ENCODE data around the gene ADAMTS10.
"Not testable (repeated sequence)": the region's sequence is repeated elsewhere in the genome, so short reads cannot be mapped to it uniquely, and the experiment has no call there.

ADAMTS10 gene

GRCh38 chr19:8610041-8610935 is at the start of gene ADAMTS10:
ADAMTS10 (minus strand) TSS chr19:8610715; CDS start chr19:8605710, 5,005 bp downstream.
- DNase-seq (ENCODE audit: low spot score) (no peak), FAIRE-seq (no peak)

GRCh38 chr19:8659905-8660304 is 49.4 kb upstream of the ADAMTS10 start:
- no peak for DNase-seq (ENCODE audit: low spot score)
- no peak for FAIRE-seq

- DNase-seq (ENCODE audit: low spot score) (no peak), FAIRE-seq (no peak)
Measured at GRCh38 chr19:8657869-8658268, 47.4 kb upstream of the ADAMTS10 start.

- no peak for FAIRE-seq
- no peak for DNase-seq (ENCODE audit: low spot score)
Measured at GRCh38 chr19:8655340-8655709, 44.8 kb upstream of the ADAMTS10 start.

GRCh38 chr19:8654591-8655339 is 44.2 kb upstream of the ADAMTS10 start:
- peak; percentile 9 for DNase-seq (ENCODE audit: low spot score)
- no peak for FAIRE-seq

GRCh38 chr19:8648240-8648639 is 37.7 kb upstream of the ADAMTS10 start:
- FAIRE-seq: no peak

GRCh38 chr19:8643860-8644653 is 33.5 kb upstream of the ADAMTS10 start:
- FAIRE-seq: no peak
- no peak for DNase-seq (ENCODE audit: low spot score)

More at GRCh38 chr19:8648240-8648639, 37.7 kb upstream of the ADAMTS10 start:
- DNase-seq (ENCODE audit: low spot score): no peak

GRCh38 chr19:8642561-8642960 is 32.0 kb upstream of the ADAMTS10 start:
- FAIRE-seq: no peak
- DNase-seq (ENCODE audit: low spot score): no peak

- DNase-seq (ENCODE audit: low spot score) (peak; percentile 26), FAIRE-seq (no peak)
Measured at GRCh38 chr19:8641908-8642547, 31.5 kb upstream of the ADAMTS10 start.

GRCh38 chr19:8641221-8641907 is 30.8 kb upstream of the ADAMTS10 start:
- DNase-seq (ENCODE audit: low spot score) (no peak), FAIRE-seq (no peak)

GRCh38 chr19:8640402-8641004 is 30.0 kb upstream of the ADAMTS10 start:
- DNase-seq (ENCODE audit: low spot score): no peak
- FAIRE-seq: no peak

GRCh38 chr19:8639821-8640401 is 29.4 kb upstream of the ADAMTS10 start:
- FAIRE-seq (no peak), DNase-seq (ENCODE audit: low spot score) (no peak)

GRCh38 chr19:8638078-8638619 is 27.6 kb upstream of the ADAMTS10 start:
- DNase-seq (ENCODE audit: low spot score) (no peak), FAIRE-seq (no peak)

GRCh38 chr19:8637070-8637469 is 26.6 kb upstream of the ADAMTS10 start:
- FAIRE-seq; DNase-seq (ENCODE audit: low spot score): not testable (repeated sequence)

- FAIRE-seq: no peak
- no peak for DNase-seq (ENCODE audit: low spot score)
Measured at GRCh38 chr19:8635422-8635821, 24.9 kb upstream of the ADAMTS10 start.

- DNase-seq (ENCODE audit: low spot score): no peak
- FAIRE-seq: no peak
Measured at GRCh38 chr19:8631425-8631819, 20.9 kb upstream of the ADAMTS10 start.

- DNase-seq (ENCODE audit: low spot score): no peak
Measured at GRCh38 chr19:8630796-8631424, 20.4 kb upstream of the ADAMTS10 start.

GRCh38 chr19:8629996-8630683 is 19.6 kb upstream of the ADAMTS10 start, which contains the start of gene NFILZ:
NFILZ (plus strand) TSS chr19:8630633; CDS start chr19:8676766, 46,133 bp downstream.
- no peak for FAIRE-seq
- no peak for DNase-seq (ENCODE audit: low spot score)

More at GRCh38 chr19:8630796-8631424, 20.4 kb upstream of the ADAMTS10 start:
- no peak for FAIRE-seq
